Smooth muscle cell (in vitro differentiated cells): Measurements from ENCODE around the gene ZMIZ1. TPM values are rescaled to one million over a fixed set of nuclear protein-coding genes. Genes with fewer than 3 reads are reported as not detected.

Source experiments
- DNase-seq: peaks from one replicate; lab custom pipeline; 2025; ENCODE audit not compliant: unreplicated experiment; lab: John Stamatoyannopoulos, UW
- H2AFZ ChIP-seq: fragments of 200-600 bp; sonication (generic); 2 replicates; pipeline ENCODE4 v1.6.0; 2016; ENCODE audit warnings: antibody characterized with exemption, low read depth, mild to moderate bottlenecking
- H3F3A ChIP-seq: fragments of 200-600 bp; sonication (generic); 2 replicates; pipeline ENCODE4 v1.6.0; 2017; ENCODE audit warnings: antibody characterized with exemption, low read depth
- H3K27ac ChIP-seq: fragments of 200-600 bp; sonication (generic); 2 replicates; pipeline ENCODE4 v1.5.1; 2016; ENCODE audit warnings: low read depth, mild to moderate bottlenecking
- H3K27me3 ChIP-seq: fragments of 200-600 bp; sonication (generic); 2 replicates; pipeline ENCODE4 v1.6.1; 2016; ENCODE audit warnings: low read depth, mild to moderate bottlenecking
- H3K36me3 ChIP-seq: fragments of 200-600 bp; sonication (generic); 2 replicates; pipeline ENCODE4 v1.5.1; 2016; ENCODE audit warnings: low read depth
- H3K4me1 ChIP-seq: fragments of 200-600 bp; sonication (generic); 2 replicates; pipeline ENCODE4 v1.5.1; 2016; ENCODE audit warnings: low read depth
- H3K4me2 ChIP-seq: fragments of 200-600 bp; sonication (generic); 2 replicates; pipeline ENCODE4 v1.6.0; 2016; ENCODE audit warnings: mild to moderate bottlenecking
- H3K4me3 ChIP-seq: fragments of 200-600 bp; sonication (generic); 2 replicates; pipeline ENCODE4 v1.5.1; 2016; ENCODE audit warnings: mild to moderate bottlenecking
- H3K79me2 ChIP-seq: fragments of 200-600 bp; sonication (generic); 2 replicates; pipeline ENCODE4 v1.6.0; 2016; ENCODE audit warnings: low read depth, mild to moderate bottlenecking
- H3K9ac ChIP-seq: fragments of 200-600 bp; sonication (generic); 2 replicates; pipeline ENCODE4 v1.6.0; 2016; ENCODE audit warnings: low read depth
- H3K9me3 ChIP-seq: fragments of 200-600 bp; sonication (generic); replicated peaks from 2 replicates; pipeline ENCODE4 v1.5.1; 2016; ENCODE audit warnings: low read depth
- H4K20me1 ChIP-seq: fragments of 200-600 bp; sonication (generic); 2 replicates; pipeline ENCODE4 v1.6.0; 2016; ENCODE audit warnings: low read depth
- WGBS: methylation state at CpG from one replicate; pipeline ENCODE4 v1.1.7; 2016; ENCODE audit warnings: low lambda C conversion rate; 5-methylcytosine and 5-hydroxymethylcytosine counted together
- polyA plus RNA-seq: library from polyadenylated mRNA; unstranded; fragments of >200 nt; fragmentation: Nextera tagmentation; extraction: Ambion mirVana; gene quantifications from 2 replicates; pipeline ENCODE4 v1.2.1, GENCODE V29; 2016
- total RNA-seq: library from RNA; depleted of rRNA; stranded (reverse); fragments of >200 nt; gene quantifications from 2 replicates; pipeline ENCODE4 v1.2.3, GENCODE V29; 2014
- TF ChIP-seq, protein P1 (sequence below): fragments of 200-600 bp; sonication (generic); IDR thresholded peaks from 2 replicates; pipeline ENCODE4 v1.5.1; 2017; ENCODE audit warnings: borderline replicate concordance, mild to moderate bottlenecking, antibody characterized with exemption; ENCODE audit not compliant: insufficient read depth, poor library complexity, severe bottlenecking

The ZMIZ1 gene
- total and polyA plus RNA-seq, 2 experiments from 2014 or later: 24.2 to 31.3 TPM

- DNase-seq: no peak
- Histone ChIP-seq H3K27ac (no peak overlapping the region), H3K79me2 (no peaks in the 10 kb centered on the region), H3K4me1 (no peaks in the 10 kb centered on the region), H3K36me3 (no peaks in the 10 kb centered on the region), H3K4me2 (no peak overlapping the region), H3F3A (no peaks in the 10 kb centered on the region), H3K9ac (no peak overlapping the region), H2AFZ (no peak overlapping the region), H3K27me3 (no peaks in the 10 kb centered on the region), H4K20me1 (no peaks in the 10 kb centered on the region), H3K4me3 (no peak overlapping the region), H3K9me3 (no peaks in the 10 kb centered on the region)
- TF ChIP-seq, protein P1, sequence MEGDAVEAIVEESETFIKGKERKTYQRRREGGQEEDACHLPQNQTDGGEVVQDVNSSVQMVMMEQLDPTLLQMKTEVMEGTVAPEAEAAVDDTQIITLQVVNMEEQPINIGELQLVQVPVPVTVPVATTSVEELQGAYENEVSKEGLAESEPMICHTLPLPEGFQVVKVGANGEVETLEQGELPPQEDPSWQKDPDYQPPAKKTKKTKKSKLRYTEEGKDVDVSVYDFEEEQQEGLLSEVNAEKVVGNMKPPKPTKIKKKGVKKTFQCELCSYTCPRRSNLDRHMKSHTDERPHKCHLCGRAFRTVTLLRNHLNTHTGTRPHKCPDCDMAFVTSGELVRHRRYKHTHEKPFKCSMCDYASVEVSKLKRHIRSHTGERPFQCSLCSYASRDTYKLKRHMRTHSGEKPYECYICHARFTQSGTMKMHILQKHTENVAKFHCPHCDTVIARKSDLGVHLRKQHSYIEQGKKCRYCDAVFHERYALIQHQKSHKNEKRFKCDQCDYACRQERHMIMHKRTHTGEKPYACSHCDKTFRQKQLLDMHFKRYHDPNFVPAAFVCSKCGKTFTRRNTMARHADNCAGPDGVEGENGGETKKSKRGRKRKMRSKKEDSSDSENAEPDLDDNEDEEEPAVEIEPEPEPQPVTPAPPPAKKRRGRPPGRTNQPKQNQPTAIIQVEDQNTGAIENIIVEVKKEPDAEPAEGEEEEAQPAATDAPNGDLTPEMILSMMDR: no peak
- 90% methylated on average over 3 of the region's 3 CpGs for WGBS
These were observed 257.8 kb downstream of the ZMIZ1 start for GRCh38 chr10:79326361-79327089.

- H3K4me3 ChIP-seq: no peak overlapping the region
- DNase-seq: no peak
- WGBS: 96% methylated on average over 8 of the region's 8 CpGs
- no peaks in the 10 kb centered on the region for H3F3A ChIP-seq
- H3K79me2 ChIP-seq: no peaks in the 10 kb centered on the region
- H3K4me1 ChIP-seq: no peaks in the 10 kb centered on the region
- no peak overlapping the region for H3K27ac ChIP-seq
- H4K20me1 ChIP-seq: no peaks in the 10 kb centered on the region
- no peaks in the 10 kb centered on the region for H3K9me3 ChIP-seq
- H3K36me3 ChIP-seq: no peaks in the 10 kb centered on the region
- no peak overlapping the region for H3K4me2 ChIP-seq
- no peak overlapping the region for H3K9ac ChIP-seq
- TF ChIP-seq, protein P1: no peak
- H2AFZ ChIP-seq: no peak overlapping the region
- H3K27me3 ChIP-seq: no peaks in the 10 kb centered on the region
These were observed 258.3 kb downstream of the ZMIZ1 start for GRCh38 chr10:79327090-79327457.

- Histone ChIP-seq H3K9me3 (no peaks in the 10 kb centered on the region), H3K9ac (no peak overlapping the region), H3K4me3 (no peak overlapping the region), H2AFZ (no peak overlapping the region), H3K4me1 (no peaks in the 10 kb centered on the region), H3K27ac (no peak overlapping the region), H3K4me2 (no peak overlapping the region), H3K79me2 (no peaks in the 10 kb centered on the region), H3K27me3 (no peaks in the 10 kb centered on the region), H4K20me1 (no peaks in the 10 kb centered on the region), H3K36me3 (no peaks in the 10 kb centered on the region), H3F3A (no peaks in the 10 kb centered on the region)
- DNase-seq: no peak
- WGBS: 95% methylated on average over 6 of the region's 6 CpGs
- TF ChIP-seq, protein P1: no peak
These were observed 259.5 kb downstream of the ZMIZ1 start for GRCh38 chr10:79328147-79328701.
